SK-N-SH (cell line): Measurements from ENCODE around the gene AFAP1L2. TPM values are rescaled to one million over a fixed set of nuclear protein-coding genes. Genes with fewer than 3 reads are reported as not detected.

Experiments
- CTCF ChIA-PET: fragments of 300-600, 350-600 bp; formaldehyde crosslinking; extraction: SDS; loops from one replicate; lab custom pipeline; 2021; lab: Yijun Ruan, JAX
- POLR2A ChIA-PET: fragments of 350-600 bp; sonication (Branson Sonifier 250); formaldehyde crosslinking; extraction: SDS; loops from one replicate; lab custom pipeline; 2020; ENCODE audit warnings: antibody characterized with exemption, inconsistent platforms; lab: Yijun Ruan, JAX
- DNase-seq: peaks from one replicate; pipeline ENCODE4 v3.0.0; 2012
- H2AFZ ChIP-seq: fragments of 200-600 bp; sonication (generic); 2 replicates; pipeline ENCODE4 v1.8.1; 2016; ENCODE audit warnings: antibody characterized with exemption, mild to moderate bottlenecking, low read depth
- H3F3A ChIP-seq: fragments of 200-600 bp; sonication (generic); replicated peaks from 2 replicates; pipeline ENCODE3; 2016; ENCODE audit warnings: antibody characterized with exemption, mild to moderate bottlenecking; ENCODE audit not compliant: insufficient read depth
- H3K27ac ChIP-seq, 2 experiments: fragments of 200-500 bp in 1 of 2; fragments of 200-600 bp in 1 of 2; sonication (Bioruptor generic) in 1 of 2; sonication (generic), shearing (Covaris generic) in 1 of 2; 2 replicates each; pipeline versions ENCODE4 v1.5.1 to v1.6.1; 2014 to 2016; ENCODE audit warnings: low read depth in 2 of 2, inconsistent platforms in 1 of 2, low read length in 1 of 2, mild to moderate bottlenecking in 1 of 2, mixed read lengths in 1 of 2
- H3K27me3 ChIP-seq: fragments of 200-600 bp; sonication (generic), shearing (Covaris generic); 2 replicates; pipeline ENCODE4 v1.6.1; 2016; ENCODE audit warnings: mixed run types; ENCODE audit not compliant: insufficient read depth
- H3K36me3 ChIP-seq, 2 experiments: fragments of 200-500 bp in 1 of 2; fragments of 200-600 bp in 1 of 2; sonication (Bioruptor generic) in 1 of 2; sonication (generic) in 1 of 2; replicated peaks in 1 of 2; 2 replicates each; pipeline versions ENCODE3 to v1.5.1; 2014 to 2016; ENCODE audit warnings: low read length in 1 of 2, mild to moderate bottlenecking in 1 of 2; ENCODE audit not compliant: insufficient read depth in 2 of 2, control insufficient read depth in 1 of 2
- H3K4me1 ChIP-seq, 2 experiments: fragments of 200-500 bp in 1 of 2; fragments of 200-600 bp in 1 of 2; sonication (Bioruptor generic) in 1 of 2; sonication (generic), shearing (Covaris generic) in 1 of 2; 2 replicates each; pipeline versions ENCODE4 v1.5.1 to v1.6.1; 2014 to 2016; ENCODE audit warnings: low read depth in 1 of 2, low read length in 1 of 2, mixed run types in 1 of 2; ENCODE audit not compliant: insufficient read depth in 2 of 2, control insufficient read depth in 1 of 2
- H3K4me2 ChIP-seq: fragments of 200-600 bp; sonication (generic), shearing (Covaris generic); 2 replicates; pipeline ENCODE4 v1.6.1; 2017; ENCODE audit warnings: mixed run types
- H3K4me3 ChIP-seq, 2 experiments: fragments of 200-500 bp in 1 of 2; fragments of 200-600 bp in 1 of 2; sonication (Bioruptor generic) in 1 of 2; sonication (generic), shearing (Covaris generic) in 1 of 2; 2 replicates each; pipeline versions ENCODE4 v1.5.1 to v1.8.1; 2014 to 2016; ENCODE audit warnings: low read depth in 2 of 2, inconsistent platforms in 1 of 2, low read length in 1 of 2, mild to moderate bottlenecking in 1 of 2, mixed read lengths in 1 of 2, moderate library complexity in 1 of 2
- H3K79me2 ChIP-seq: fragments of 200-600 bp; sonication (generic); 2 replicates; pipeline ENCODE4 v1.8.1; 2017; ENCODE audit warnings: mild to moderate bottlenecking; ENCODE audit not compliant: insufficient read depth
- H3K9ac ChIP-seq: fragments of 200-600 bp; sonication (generic); 2 replicates; pipeline ENCODE4 v1.6.1; 2017; ENCODE audit warnings: mixed run types
- H3K9me2 ChIP-seq: fragments of 200-600 bp; sonication (generic); 2 replicates; pipeline ENCODE4 v1.6.1; 2017; ENCODE audit warnings: mixed run types
- H3K9me3 ChIP-seq: fragments of 200-600 bp; sonication (generic); 2 replicates; pipeline ENCODE4 v1.6.1; 2017; ENCODE audit warnings: mixed run types, mild to moderate bottlenecking, moderate library complexity
- H4K20me1 ChIP-seq: fragments of 200-600 bp; sonication (generic); 2 replicates; pipeline ENCODE4 v1.6.1; 2017; ENCODE audit warnings: mild to moderate bottlenecking, mixed run types; ENCODE audit not compliant: insufficient read depth
- CTCF ChIP-seq: fragments of 200-600 bp; sonication (generic); IDR thresholded peaks from 2 replicates; pipeline ENCODE4 v1.6.1; 2017; ENCODE audit warnings: antibody characterized with exemption, mild to moderate bottlenecking, moderate library complexity
- EZH2phosphoT487 ChIP-seq: fragments of 200-600 bp; sonication (generic); IDR thresholded peaks from 2 replicates; pipeline ENCODE4 v1.6.1; 2017; ENCODE audit warnings: low read depth, mixed run types, mild to moderate bottlenecking, antibody characterized with exemption, moderate library complexity, borderline replicate concordance
- FOSL2 ChIP-seq: IDR thresholded peaks from 2 replicates; pipeline ENCODE4 v1.4.0; 2012; ENCODE audit warnings: low read depth, mild to moderate bottlenecking, moderate library complexity, borderline replicate concordance
- JUND ChIP-seq: IDR thresholded peaks from 2 replicates; pipeline ENCODE4 v1.4.0; 2012
- MEF2A ChIP-seq: IDR thresholded peaks from 2 replicates; pipeline ENCODE4 v1.4.0; 2012; ENCODE audit warnings: low read depth, borderline replicate concordance
- MXI1 ChIP-seq: IDR thresholded peaks from 2 replicates; pipeline ENCODE4 v1.6.1; 2012; ENCODE audit warnings: mild to moderate bottlenecking, low read depth, low read length, improper control_type of control experiment
- NFIC ChIP-seq: IDR thresholded peaks from 2 replicates; pipeline ENCODE4 v1.4.0; 2012; ENCODE audit warnings: borderline replicate concordance
- NRF1 ChIP-seq: IDR thresholded peaks from 2 replicates; pipeline ENCODE4 v1.6.1; 2012; ENCODE audit warnings: low read depth, mild to moderate bottlenecking, low read length
- PBX3 ChIP-seq: IDR thresholded peaks from 2 replicates; pipeline ENCODE4; 2012
- RAD21 ChIP-seq: IDR thresholded peaks from 2 replicates; pipeline ENCODE4 v1.6.1; 2012; ENCODE audit warnings: mild to moderate bottlenecking, low read length
- RCOR1 ChIP-seq: fragments of 150-350 bp; IDR thresholded peaks from 2 replicates; pipeline ENCODE4 v1.6.1; 2017; ENCODE audit warnings: antibody characterized with exemption, low read length
- RFX5 ChIP-seq: IDR thresholded peaks from 2 replicates; pipeline ENCODE4 v1.6.1; 2012; ENCODE audit warnings: mild to moderate bottlenecking, improper control_type of control experiment, low read length
- RXRA ChIP-seq: IDR thresholded peaks from 2 replicates; pipeline ENCODE4 v1.4.0; 2012; ENCODE audit warnings: low read depth, mild to moderate bottlenecking, borderline replicate concordance
- SMC3 ChIP-seq: IDR thresholded peaks from 2 replicates; pipeline ENCODE4 v1.6.1; 2012; ENCODE audit warnings: low read depth, low read length, improper control_type of control experiment
- TCF12 ChIP-seq: IDR thresholded peaks from 2 replicates; pipeline ENCODE4 v1.4.0; 2012
- YY1 ChIP-seq: IDR thresholded peaks from 2 replicates; pipeline ENCODE4 v1.4.0; 2012; ENCODE audit warnings: low read depth, mild to moderate bottlenecking
- ZBTB33 ChIP-seq: IDR thresholded peaks from 2 replicates; pipeline ENCODE4 v1.4.0; 2012; ENCODE audit warnings: low read depth, borderline replicate concordance
- WGBS: methylation state at CpG from one replicate; pipeline ENCODE4 v1.1.6; 2017; ENCODE audit warnings: low lambda C conversion rate; 5-methylcytosine and 5-hydroxymethylcytosine counted together
- polyA plus RNA-seq, 3 experiments: library from polyadenylated mRNA; depleted of rRNA; stranded (reverse); fragments of >200 nt; gene quantifications; 2 replicates each; pipeline ENCODE4 v1.2.3, GENCODE V29; 2012

AFAP1L2 gene
- polyA plus RNA-seq, 1 of the 3 experiments (the other 2 are of a cell fraction) = 0.54 TPM

GRCh38 chr10:114286921-114287320 lies 117.4 kb downstream of the AFAP1L2 start:
- Histone ChIP-seq H3K4me3 (no peak overlapping the region), H3K79me2 (no peaks in the 10 kb centered on the region), H3K4me2 (no peak overlapping the region), H3F3A (no peaks in the 10 kb centered on the region), H3K27ac (no peak overlapping the region), H3K9ac (no peak overlapping the region), H3K4me1 (peaks cover 0 to 7% of the 10 kb centered on the region in 2 experiments; a peak in 1 of 4 replicates), H3K36me3 (no peaks in the 10 kb centered on the region), H4K20me1 (no peaks in the 10 kb centered on the region), H3K27me3 (no peaks in the 10 kb centered on the region), H2AFZ (no peak overlapping the region), H3K9me3 (no peaks in the 10 kb centered on the region), H3K9me2 (no peaks in the 10 kb centered on the region)
- ChIA-PET CTCF (interaction anchor here (5.2 kb wide), 1 partner anchor 17 kb away, joined by 37 read pairs; no protein-coding TSS in a partner anchor), POLR2A (no interaction called here)
- 66% methylated on average over 8 of the region's 8 CpGs for WGBS
- DNase-seq = no peak
- TF ChIP-seq EZH2phosphoT487 (no peak), RAD21 (no peak), FOSL2 (no peak), YY1 (no peak), MXI1 (no peak), SMC3 (no peak), RXRA (no peak), ZBTB33 (no peak), CTCF (no peak), PBX3 (no peak), RCOR1 (no peak), RFX5 (no peak), MEF2A (no peak), JUND (no peak), NFIC (no peak), TCF12 (no peak), NRF1 (no peak)
- TF ChIP-seq, all 33 proteins: peak for 0
